ENCODE measurements around the gene TAPBP.
"Not testable (repeated sequence)": the region's sequence is repeated elsewhere in the genome, so short reads cannot be mapped to it uniquely, and the experiment has no call there.

Gene TAPBP

DNA sequence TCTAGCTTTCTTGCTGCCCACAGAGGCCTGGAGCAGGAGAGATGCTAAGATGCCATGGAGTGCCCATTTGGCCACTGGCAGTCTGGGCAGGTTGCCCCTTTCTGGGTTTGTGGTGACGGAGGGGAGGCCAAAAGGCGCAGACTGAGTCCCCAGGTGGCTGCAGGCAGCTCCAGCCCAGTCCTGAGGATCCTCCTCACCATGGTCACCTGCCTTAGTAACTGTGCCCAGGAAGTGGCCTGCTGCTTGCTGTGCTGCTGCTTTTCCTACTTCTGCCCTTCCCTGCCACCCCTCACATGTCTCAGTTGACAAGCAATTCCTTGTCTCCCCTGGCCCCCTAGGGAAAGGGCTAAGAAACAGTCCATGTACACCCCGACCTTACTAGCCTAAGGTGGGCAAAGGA, 42.4 kb upstream of the TAPBP start:
- no peak overlapping the region for H3K4me3 ChIP-seq (ENCODE audit: low read depth in 1 of 2, low read length in 2 of 2)
- H3K27ac ChIP-seq (ENCODE audit: low read length), result no peak overlapping the region
- H3K27me3 ChIP-seq (ENCODE audit: insufficient read depth, low read length, poor library complexity), result peaks cover 7% of the 10 kb centered on the region
- ATAC-seq (ENCODE audit: insufficient read depth, low read depth), result no peak
- TF ChIP-seq EZH2 (IDR thresholded peaks at IDR 0.05; ENCODE audit: borderline replicate concordance, low read depth, low read length, severe bottlenecking) (no peak), CTCF (IDR thresholded peaks at IDR 0.05; ENCODE audit: borderline replicate concordance, extremely low read depth, low read length, poor library complexity, severe bottlenecking) (no peak)
- no peak for DNase-seq
- H3K4me1 ChIP-seq (ENCODE audit: insufficient read depth, low read length), result no peaks in the 10 kb centered on the region
- H3K79me2 ChIP-seq (ENCODE audit: insufficient read depth, low read length), result no peaks in the 10 kb centered on the region
- H3K9ac ChIP-seq (ENCODE audit: low read depth, low read length), result no peak overlapping the region
- H3K36me3 ChIP-seq (ENCODE audit: insufficient read depth, low read length), result no peaks in the 10 kb centered on the region
- H4K20me1 ChIP-seq (ENCODE audit: insufficient read depth, low read length), result no peaks in the 10 kb centered on the region
- no peaks in the 10 kb centered on the region for H3K9me3 ChIP-seq (ENCODE audit: insufficient read depth, low read length, severe bottlenecking)
- H3K4me2 ChIP-seq (ENCODE audit: insufficient read depth, low read length), result no peak overlapping the region
- H2AFZ ChIP-seq (ENCODE audit: low read depth, low read length), result no peak overlapping the region

- not testable (repeated sequence) for ATAC-seq (ENCODE audit: insufficient read depth, low read depth); DNase-seq; H3K9ac ChIP-seq (ENCODE audit: low read depth, low read length); H3K4me2 ChIP-seq (ENCODE audit: insufficient read depth, low read length); H3K9me3 ChIP-seq (ENCODE audit: insufficient read depth, low read length, severe bottlenecking); H3K4me1 ChIP-seq (ENCODE audit: insufficient read depth, low read length); H3K27ac ChIP-seq (ENCODE audit: low read length); H4K20me1 ChIP-seq (ENCODE audit: insufficient read depth, low read length); H2AFZ ChIP-seq (ENCODE audit: low read depth, low read length); H3K27me3 ChIP-seq (ENCODE audit: insufficient read depth, low read length, poor library complexity); H3K36me3 ChIP-seq (ENCODE audit: insufficient read depth, low read length); H3K79me2 ChIP-seq (ENCODE audit: insufficient read depth, low read length); H3K4me3 ChIP-seq (ENCODE audit: low read depth in 1 of 2, low read length in 2 of 2)
These were observed 42.0 kb upstream of the TAPBP start for GRCh38 chr6:33355860-33356259.

- Histone ChIP-seq H3K4me3 (ENCODE audit: low read depth in 1 of 2, low read length in 2 of 2) (no peak overlapping the region), H3K27me3 (ENCODE audit: insufficient read depth, low read length, poor library complexity) (no peaks in the 10 kb centered on the region), H4K20me1 (ENCODE audit: insufficient read depth, low read length) (no peaks in the 10 kb centered on the region), H3K9me3 (ENCODE audit: insufficient read depth, low read length, severe bottlenecking) (no peaks in the 10 kb centered on the region), H2AFZ (ENCODE audit: low read depth, low read length) (no peak overlapping the region), H3K9ac (ENCODE audit: low read depth, low read length) (no peak overlapping the region), H3K4me1 (ENCODE audit: insufficient read depth, low read length) (peaks cover 27% of the 10 kb centered on the region), H3K36me3 (ENCODE audit: insufficient read depth, low read length) (no peaks in the 10 kb centered on the region), H3K27ac (ENCODE audit: low read length) (no peak overlapping the region), H3K79me2 (ENCODE audit: insufficient read depth, low read length) (no peaks in the 10 kb centered on the region), H3K4me2 (ENCODE audit: insufficient read depth, low read length) (no peak overlapping the region)
- ATAC-seq (ENCODE audit: insufficient read depth, low read depth), result no peak
- TF ChIP-seq CTCF (IDR thresholded peaks at IDR 0.05; ENCODE audit: borderline replicate concordance, extremely low read depth, low read length, poor library complexity, severe bottlenecking) (no peak), EZH2 (IDR thresholded peaks at IDR 0.05; ENCODE audit: borderline replicate concordance, low read depth, low read length, severe bottlenecking) (no peak)
- no peak for DNase-seq
These were observed 33.9 kb upstream of the TAPBP start for GRCh38 chr6:33347816-33348215.

DNA sequence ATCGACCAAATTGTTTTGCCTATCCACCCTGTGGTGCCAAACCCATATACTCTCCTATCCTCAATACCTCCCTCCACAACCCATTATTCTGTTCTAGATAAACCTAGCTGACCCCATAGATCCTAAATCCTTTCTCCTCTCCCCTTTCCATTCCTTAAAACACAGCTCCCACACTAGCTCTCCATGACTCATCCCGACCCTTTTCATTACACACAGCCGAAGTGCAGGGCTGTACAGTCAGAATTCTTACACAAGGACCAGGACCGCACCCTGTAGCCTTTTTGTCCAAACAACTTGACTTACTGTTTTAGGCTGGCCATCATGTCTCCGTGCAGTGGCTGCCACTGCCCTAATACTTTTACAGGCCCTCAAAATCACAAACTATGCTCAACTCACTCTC, 33.1 kb upstream of the TAPBP start:
- not testable (repeated sequence) for H3K79me2 ChIP-seq (ENCODE audit: insufficient read depth, low read length); DNase-seq; H3K4me2 ChIP-seq (ENCODE audit: insufficient read depth, low read length); H3K27me3 ChIP-seq (ENCODE audit: insufficient read depth, low read length, poor library complexity); H3K9me3 ChIP-seq (ENCODE audit: insufficient read depth, low read length, severe bottlenecking); H3K4me3 ChIP-seq (ENCODE audit: low read depth in 1 of 2, low read length in 2 of 2); H4K20me1 ChIP-seq (ENCODE audit: insufficient read depth, low read length); H3K36me3 ChIP-seq (ENCODE audit: insufficient read depth, low read length); H3K9ac ChIP-seq (ENCODE audit: low read depth, low read length); H2AFZ ChIP-seq (ENCODE audit: low read depth, low read length); ATAC-seq (ENCODE audit: insufficient read depth, low read depth); H3K27ac ChIP-seq (ENCODE audit: low read length)
- peaks cover 27% of the 10 kb centered on the region for H3K4me1 ChIP-seq (ENCODE audit: insufficient read depth, low read length)
